ENCODE results near the gene DPEP3.

DNA sequence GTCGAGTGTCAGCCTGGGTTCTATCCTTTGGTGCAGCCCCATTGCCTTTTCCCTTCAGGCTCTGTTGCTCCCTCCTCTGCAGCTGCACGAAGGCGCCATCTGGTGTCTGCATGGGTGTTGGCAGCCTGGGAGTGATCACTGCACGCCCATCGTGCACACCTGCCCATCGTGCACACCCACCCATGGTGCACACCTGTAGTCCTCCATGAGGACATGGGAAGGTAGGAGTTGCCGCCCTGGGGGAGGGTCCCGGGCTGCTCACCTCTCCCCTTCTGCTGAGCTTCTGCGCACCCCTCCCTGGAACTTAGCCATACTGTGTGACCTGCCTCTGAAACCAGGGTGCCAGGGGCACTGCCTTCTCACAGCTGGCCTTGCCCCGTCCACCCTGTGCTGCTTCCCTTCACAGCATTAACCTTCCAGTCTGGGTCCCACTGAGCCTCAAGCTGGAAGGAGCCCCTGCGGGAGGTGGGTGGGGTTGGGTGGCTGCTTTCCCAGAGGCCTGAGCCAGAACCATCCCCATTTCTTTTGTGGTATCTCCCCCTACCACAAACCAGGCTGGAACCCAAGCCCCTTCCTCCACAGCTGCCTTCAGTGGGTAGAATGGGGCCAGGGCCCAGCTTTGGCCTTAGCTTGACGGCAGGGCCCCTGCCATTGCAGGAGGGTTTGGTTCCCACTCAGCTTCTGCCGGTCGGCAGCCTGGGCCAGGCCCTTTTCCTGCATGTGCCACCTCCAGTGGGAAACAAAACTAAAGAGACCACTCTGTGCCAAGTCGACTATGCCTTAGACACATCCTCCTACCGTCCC lies 51.5 kb downstream of the DPEP3 start:
- TF ChIP-seq, protein P1, sequence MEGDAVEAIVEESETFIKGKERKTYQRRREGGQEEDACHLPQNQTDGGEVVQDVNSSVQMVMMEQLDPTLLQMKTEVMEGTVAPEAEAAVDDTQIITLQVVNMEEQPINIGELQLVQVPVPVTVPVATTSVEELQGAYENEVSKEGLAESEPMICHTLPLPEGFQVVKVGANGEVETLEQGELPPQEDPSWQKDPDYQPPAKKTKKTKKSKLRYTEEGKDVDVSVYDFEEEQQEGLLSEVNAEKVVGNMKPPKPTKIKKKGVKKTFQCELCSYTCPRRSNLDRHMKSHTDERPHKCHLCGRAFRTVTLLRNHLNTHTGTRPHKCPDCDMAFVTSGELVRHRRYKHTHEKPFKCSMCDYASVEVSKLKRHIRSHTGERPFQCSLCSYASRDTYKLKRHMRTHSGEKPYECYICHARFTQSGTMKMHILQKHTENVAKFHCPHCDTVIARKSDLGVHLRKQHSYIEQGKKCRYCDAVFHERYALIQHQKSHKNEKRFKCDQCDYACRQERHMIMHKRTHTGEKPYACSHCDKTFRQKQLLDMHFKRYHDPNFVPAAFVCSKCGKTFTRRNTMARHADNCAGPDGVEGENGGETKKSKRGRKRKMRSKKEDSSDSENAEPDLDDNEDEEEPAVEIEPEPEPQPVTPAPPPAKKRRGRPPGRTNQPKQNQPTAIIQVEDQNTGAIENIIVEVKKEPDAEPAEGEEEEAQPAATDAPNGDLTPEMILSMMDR (IDR thresholded peaks at IDR 0.05): peak in 1 of 3 donors; percentile 85
- no peak for TF ChIP-seq POLR2A (IDR thresholded peaks at IDR 0.05)
